Measurements from ENCODE around the gene TENM4.
"Not testable (repeated sequence)": the region's sequence is repeated elsewhere in the genome, so short reads cannot be mapped to it uniquely, and the experiment has no call there.

The TENM4 gene

DNA sequence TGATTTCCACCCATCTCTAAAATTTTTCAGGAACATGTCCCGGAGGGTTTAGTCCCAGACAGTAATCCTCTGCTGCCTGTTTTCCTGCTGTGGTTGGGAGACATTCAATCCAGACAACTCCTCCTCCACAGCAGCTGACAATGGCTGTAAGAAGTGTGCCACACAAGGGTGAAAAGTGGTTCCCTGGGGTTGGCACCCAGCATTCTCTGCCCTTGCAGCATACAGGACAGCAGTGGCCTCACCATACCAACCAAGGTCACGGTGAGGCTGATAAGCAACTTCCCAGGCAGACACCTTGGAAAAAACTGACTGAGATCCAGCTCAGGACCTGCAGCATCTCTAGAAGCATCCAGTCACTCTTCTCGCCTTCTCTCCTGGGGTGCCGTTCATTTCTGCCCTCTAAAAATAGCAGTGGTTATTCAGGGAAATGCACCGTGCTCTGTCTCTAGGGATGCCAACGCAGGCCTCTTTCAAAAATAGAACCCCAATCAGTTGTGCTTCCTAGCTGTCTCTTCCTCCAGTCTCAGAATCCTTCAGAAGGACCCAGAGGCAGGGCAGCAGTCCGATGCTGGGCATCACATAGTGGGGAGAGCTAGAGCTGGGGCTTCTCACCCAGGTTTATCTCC, 241.0 kb downstream of the TENM4 start:
- no peak for DNase-seq

DNA sequence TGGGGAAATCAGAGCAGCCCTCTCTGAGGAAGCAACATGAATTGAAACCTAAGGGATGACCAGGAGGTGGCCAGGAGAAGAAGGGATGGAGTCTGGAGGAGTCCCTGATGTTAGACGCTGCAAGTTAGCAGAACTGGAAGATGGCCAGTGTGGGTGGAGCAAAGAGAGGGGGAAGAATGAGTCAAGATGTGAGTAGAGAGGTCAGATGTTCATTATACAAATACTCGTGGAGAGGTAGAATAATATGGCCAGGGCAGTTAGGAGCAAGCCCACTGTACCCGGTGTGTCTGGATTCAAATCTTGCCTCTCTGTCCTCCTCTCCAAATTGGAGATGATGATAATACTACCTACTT, 242.0 kb downstream of the TENM4 start:
- DNase-seq = no peak

DNA sequence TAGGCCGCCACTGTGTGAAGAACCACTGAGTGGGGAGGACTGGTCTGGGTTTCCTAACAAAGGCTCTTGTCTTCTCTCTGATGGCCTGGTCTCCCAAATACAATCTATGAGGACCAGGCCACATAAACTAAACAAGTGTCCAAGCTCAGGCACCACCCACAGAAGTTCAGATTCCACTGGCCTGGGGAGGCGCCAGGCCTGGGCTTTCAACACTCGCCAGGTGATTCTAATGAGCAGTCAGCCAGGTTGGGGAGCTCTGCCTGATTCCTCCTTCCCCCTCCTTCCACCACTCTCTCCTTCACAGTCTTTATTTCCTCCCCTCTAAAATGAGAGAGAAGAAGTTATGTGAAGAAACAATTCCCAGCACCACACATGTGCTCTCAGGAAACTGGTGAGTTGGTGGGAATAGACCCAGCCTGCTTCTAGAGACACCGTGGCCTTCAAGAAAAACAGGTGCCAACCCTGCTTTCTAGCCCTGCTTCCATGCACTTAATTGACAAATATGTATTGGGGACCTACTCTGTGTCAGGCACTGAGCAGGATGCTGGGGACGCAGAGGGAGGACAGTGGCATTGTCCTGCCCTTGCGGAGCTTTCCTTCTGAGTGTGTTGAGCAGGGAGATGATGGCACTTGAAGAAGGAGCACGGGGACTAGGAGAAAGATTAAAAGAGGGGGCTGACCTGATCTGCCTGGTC, 242.5 kb downstream of the TENM4 start:
- DNase-seq = no peak

DNA sequence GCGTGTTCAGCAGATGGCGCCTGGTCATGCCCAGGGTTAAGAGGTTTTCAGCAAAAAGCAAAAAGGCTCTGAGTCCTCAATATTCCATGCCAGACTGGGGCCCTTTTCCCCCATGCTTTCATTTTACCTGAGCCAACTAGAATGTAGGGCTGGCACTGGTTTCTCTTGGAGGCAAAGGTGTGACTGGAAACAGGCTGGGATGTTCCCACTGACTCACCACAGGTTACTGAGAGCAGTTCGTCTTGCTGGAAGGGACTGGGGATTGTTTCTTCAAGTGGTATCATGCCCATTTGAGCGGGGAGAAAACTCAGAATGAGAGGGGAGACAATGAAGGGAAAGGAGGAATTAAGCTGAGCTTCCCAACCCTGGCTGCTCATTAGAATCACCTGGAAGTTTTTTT, 243.9 kb downstream of the TENM4 start:
- DNase-seq = no peak

DNA sequence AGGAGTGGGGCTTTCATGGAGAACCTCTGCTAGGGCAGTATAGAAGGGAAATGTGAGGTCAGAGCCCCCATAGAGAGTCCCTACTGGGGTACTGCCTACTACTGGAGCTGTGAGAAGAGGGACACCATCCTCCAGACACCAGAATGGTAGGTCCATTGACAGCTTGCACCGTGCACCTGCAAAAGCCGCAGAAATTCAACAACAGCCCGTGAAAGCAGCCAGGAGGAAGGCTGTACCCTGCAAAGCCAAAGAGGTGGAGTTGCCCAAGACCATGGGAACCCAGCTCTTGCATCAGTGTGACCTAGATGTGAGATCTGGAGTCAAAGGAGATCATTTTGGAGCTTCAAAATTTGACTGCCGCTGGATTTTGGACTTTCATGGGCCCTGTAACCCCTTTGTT, 245.6 kb downstream of the TENM4 start:
- no peak for DNase-seq

DNA sequence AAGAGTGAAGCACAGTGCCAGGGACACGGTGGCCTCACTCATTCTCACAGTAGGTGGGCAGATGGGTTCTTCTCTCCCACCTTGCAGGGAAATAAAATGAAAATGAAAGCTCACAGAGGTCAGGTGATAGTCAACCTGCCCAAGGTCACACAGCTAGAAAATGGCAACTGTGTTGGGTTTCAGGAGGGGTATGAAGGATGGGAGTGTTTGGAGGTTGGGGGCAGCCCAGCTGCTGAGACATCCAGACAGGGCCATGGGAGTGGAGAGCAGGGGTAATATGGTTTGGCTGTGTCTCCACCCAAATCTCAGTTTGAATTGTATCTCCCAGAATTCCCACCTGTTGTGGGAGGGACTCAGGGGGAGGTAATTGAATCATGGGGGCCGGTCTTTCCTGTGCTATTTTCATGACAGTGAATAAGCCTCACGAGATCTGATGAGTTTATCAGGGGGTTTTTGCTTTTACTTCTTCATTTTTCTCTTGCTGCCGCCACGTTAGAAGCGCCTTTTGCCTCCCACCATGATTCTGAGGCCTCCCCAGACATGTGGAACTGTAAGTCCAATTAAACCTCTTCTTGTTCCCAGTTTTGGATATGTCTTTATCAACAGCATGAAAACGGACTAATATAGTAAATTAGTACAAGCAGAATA, 247.0 kb downstream of the TENM4 start:
- DNase-seq = no peak

DNA sequence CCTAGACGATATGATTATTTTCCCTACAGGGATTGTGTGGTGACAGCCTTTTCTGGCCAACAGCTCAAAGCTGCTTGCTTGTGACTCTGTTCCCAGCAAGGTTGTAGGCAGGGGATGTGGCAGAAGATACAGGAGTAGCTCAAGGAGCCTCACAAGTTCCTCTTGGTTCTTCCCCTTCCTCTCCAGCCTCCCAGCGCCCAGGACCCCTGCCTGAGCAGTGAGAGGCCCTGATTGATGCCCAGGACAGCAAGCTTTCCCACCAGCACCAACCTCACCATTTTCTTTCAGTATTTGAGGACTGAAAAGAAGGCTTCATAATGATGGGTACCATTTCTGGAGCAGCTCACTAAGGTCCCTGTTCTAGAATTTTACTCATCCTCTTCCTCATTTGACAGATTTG, 248.0 kb downstream of the TENM4 start:
- DNase-seq = no peak

DNA sequence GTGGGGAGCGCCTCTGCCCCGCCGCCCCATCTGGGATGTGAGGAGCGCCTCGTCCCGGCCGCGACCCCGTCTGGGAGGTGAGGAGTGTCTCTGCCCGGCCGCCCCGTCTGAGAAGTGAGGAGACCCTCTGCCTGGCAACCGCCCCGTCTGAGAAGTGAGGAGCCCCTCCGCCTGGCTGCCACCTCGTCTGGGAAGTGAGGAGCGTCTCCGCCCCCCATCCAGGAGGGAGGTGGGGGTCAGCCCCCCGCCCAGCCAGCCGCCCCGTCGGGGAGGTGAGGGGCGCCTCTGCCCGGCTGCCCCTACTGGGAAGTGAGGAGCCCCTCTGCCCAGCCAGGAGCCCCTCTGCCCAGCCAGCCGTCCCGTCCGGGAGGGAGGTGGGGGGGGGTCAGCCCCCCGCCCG, 249.1 kb downstream of the TENM4 start:
- not testable (repeated sequence) for DNase-seq

DNA sequence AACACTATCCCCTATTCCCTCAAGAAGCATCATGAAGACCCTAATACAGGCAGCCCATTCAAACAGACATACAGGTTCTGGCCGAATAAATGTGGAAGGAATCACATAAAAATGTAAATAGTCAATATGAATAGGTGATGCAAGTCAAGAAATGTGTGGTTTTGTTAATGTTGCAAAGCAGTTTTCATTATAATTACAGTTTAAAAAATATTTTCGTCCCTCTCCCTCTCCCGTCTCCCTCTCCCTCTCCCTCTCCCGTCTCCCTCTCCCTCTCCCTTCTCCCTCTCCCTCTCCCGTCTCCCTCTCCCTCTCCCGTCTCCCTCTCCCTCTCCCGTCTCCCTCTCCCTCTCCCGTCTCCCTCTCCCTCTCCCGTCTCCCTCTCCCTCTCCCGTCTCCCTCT, 250.3 kb downstream of the TENM4 start:
- DNase-seq = not testable (repeated sequence)

DNA sequence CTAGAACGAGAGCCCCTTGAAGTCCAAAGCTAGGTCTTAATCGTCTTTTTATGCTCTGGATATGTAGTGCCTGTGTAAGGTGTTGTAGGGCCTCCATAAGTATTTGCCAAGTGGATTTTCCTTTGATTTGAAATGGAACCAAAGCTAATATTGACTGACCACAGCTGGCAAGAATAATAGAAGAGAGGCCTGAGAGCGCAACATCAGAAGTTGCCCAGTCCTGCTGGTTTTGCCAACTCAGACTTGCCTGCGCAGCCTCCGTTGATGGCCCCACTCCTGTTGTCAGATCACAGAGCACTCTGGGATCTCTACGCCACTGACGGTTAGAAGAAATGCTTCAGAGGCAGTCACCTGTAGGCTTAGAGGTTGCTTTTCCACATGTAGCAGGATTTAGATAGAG, 251.2 kb downstream of the TENM4 start:
- DNase-seq = no peak

DNA sequence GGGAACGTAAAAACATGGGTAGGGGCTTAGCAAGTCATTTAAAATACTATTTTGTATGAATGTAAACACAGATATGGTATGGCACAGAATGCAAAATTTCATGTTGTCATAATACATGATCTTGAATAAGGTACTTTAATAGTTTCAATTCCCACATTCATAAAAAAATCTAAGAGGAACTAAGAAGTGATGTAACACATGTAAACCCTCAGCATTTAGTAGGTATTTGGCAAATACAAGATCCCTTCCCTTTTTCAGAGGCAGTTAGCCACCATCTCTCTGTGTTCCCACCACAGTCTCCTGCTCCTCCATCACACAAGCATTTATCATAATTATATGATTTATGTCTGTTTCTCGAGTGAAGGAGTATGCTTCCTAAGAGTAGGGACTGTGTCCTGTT, 251.8 kb downstream of the TENM4 start:
- DNase-seq = no peak

DNA sequence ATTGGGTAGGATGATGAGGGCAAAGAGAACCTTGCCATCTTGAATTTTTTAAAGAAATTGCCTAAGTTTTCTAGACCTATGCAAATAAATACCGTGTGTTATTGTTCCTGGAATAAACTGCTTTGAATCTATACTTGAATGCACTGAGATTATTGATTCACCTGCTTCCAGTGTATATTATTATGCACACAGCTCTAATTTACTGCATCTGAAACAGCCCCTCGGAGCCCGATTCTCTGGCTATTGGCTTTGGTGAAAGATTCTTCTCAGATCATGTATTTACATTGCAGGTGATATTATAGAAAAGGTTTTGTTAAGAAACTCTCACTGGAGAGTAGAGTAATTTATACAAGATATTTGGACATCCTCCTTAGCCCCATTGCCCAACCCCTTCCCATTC, 254.2 kb downstream of the TENM4 start:
- no peak for DNase-seq

DNA sequence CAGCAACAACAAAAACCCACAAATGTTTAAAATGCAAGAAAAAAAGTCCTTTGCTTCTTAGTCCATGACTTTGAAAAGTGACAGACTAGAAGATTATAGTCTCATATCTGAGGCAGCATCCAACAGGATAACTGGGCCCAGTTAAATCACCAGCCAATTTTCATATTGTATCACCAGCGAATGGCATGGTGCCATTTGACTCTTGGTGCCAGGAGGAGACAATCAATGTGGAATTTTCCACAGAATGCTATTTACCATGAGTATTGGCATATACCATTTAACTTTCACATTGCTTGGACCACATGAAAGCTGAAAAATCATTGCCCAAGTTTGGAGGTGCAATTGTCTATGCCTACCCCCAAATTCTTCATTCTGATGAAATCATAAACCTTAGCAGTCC, 255.5 kb downstream of the TENM4 start:
- DNase-seq = no peak

DNA sequence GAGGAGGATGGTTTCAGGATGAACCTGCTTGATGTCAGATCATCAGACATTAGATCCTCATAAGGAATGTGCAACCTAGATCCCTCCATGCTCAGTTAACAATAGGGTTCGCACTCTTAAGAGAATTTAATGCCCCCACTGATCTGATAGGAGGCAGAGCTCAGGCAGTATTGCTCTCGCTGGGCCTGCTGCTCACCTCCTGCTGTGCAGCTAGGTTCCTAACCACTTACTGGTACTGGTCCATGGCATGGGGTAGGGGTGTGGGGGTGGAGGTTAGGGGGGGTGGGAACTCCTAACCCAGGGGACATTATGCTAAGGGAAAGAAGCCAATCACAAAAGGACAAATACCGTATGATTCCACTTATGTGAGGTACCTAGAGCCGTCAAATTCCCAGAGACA, 256.5 kb downstream of the TENM4 start:
- DNase-seq = no peak

DNA sequence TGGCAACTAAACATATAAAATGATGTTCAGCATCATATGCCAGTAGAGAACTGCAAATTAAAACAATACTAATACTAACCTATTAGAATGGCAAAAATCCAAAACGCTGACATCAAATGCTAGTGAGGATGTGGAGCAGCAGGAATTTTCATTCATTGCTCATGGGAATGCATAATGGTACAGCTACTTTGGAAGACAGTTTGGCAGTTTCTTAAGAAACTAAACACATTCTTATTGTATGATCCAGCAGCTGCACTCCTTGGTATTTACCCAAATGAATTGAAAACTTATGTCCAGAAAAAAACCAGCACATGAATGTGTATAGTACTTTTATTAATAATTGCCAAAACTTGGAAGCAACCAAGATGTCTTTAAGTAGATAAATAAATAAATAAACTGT, 258.0 kb downstream of the TENM4 start:
- no peak for DNase-seq

DNA sequence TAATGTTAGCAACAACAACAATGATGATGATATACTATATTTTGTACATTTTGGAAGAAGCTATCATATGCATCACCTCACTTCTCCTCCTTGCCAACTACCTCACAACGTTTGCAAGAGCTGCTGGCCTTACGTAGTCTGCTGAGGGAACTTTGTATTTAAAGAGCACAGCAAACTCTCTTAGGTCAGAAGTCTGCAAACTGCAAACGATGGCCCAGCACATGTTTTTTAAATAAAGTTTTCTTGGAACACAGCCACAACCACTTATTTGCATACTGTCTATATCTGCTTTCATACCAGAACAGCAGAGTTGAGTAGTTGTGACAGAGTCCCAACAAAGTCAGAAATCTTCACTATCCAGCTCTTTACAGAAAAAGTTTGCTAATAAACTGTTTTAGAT, 261.7 kb downstream of the TENM4 start:
- no peak for DNase-seq

DNA sequence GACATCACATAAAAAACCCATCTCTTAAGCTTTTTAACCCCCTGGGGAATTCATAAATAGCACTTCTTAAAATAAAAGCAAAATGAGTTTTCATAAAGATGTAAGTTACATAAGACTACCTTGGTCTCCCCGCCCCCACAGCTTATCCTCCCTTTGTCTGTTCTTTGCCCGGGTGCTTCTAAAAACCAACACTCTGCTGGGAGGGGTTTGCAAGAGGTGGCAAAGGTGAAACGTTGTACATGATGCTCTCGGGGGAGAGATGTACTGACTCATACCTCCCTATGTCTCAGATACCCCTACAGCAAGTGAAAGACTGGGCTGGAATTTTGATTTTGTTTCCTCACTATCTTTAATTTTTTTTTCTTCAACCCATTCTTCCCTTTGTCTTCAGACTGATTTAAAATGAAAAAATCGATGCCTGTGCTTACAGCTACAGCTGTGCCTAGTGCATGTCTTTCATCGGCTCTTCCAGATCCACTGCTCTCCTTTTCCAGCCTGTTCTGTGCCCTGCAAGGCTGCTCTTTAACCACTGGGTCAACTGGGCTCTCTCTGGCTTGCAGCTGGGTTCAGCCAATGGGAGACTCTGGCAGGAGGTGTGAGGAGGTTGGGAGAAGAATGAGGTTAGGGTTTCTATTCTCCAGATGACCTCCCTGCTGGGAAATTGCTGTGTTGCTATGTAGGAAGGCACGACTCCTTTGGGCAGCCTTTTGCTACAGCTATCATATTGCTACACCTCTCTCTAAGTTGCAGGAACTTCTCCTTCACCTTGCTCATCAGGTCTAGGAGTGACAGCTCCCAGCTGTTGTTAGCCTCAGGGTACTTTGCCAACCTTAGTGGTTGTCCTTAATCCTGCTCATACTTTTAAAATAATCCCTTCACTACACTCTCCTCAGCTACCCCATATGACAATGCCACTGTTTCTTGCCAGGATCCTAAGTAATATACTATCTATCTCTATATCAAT, 266.5 kb downstream of the TENM4 start:
- DNase-seq = no peak

DNA sequence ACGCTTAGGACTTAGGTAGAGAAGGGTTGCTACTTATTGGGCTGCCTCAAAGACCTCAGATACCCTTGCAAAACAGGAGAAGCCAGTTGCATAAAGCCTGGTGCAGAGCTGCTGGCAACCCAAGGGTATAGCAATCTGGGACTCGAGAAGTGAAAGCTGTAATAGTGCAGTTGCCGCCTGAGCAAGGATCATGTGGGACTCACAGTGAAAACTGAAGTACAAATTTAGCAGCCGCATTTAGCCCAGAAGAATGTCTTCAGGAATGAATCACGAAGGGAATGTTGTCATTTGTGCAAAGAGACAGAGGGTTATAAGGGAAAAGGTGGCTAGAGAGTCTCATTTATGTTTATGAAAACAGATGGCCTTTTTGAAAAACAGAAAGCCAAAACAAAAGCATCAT, 267.2 kb downstream of the TENM4 start:
- DNase-seq = no peak

DNA sequence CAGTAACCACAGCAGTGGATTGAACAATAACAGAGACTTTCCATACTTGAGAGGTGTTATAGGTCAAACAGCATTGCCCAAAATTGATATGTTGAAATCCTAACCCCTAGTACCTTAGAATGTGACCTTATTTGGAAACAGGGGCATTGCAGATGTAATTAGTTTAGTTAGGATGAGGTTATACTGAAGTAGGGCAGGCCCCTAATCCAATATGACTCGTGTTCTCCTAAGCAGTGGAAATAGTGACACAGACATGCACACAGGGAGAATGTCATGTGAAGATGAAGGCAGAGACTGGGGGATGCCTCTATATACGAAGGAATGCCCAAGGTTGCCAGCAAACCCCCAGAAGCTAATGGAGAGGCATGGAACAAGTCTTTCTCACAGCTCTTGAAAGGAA, 270.5 kb downstream of the TENM4 start:
- DNase-seq = no peak

DNA sequence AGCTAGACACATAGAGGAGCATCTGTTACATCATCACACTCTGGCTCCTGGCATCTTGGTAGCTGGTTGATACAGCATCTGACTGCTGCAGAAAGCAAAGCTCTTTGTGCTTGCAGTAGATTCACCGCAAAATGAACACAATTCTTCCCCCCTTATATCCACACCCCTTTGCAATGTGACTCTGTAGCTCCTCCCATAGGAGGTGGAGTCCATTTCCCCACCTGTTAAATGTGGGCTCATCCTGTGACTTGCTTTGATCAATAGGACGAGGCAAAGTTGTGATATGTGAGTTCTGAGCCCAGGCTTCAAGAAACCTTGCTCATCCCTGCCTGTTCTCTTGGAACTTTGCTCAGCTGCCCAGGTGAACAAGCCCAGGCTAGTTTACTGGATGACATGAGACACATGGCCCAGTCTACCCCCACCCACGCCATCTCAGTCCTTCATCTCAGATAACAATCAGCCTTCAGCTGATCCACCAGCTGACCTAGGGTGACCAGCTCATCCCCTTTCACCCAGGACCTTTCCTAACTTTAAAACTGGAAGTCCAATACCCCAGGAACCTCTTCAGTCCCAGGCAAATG, 272.2 kb downstream of the TENM4 start:
- no peak for DNase-seq

DNA sequence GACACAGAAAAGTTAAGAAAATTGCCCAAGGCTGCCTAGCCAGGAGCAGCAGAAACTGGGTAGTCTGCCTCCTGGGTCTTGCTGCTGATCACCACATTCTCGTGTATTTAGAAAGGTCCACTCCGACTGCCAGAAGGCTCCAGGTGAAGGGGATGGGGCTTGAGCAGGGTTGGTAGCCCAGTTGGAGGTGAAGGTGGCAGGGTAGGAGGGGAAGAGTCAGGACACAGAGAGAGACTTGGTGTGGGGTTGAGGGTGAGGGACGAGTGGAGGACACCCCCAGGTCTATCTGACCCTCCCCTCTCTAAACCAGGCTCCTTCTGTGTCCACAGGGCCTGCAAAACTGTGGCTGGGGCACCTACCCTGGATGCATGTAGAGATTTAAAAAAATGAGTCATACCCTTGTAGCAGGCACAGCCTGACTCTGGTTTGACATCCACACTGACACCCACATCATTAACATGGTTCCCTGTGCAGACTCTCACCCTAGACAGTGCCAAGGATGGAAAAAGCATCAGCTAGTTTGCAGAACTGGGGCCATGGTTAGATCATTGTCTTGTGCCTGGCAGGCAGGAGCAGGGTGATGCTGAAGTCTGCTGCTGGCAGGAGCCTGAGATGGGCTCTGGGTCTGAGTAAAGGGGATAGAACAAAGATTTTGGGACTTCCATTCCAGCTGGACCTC, 273.2 kb downstream of the TENM4 start:
- DNase-seq = no peak

DNA sequence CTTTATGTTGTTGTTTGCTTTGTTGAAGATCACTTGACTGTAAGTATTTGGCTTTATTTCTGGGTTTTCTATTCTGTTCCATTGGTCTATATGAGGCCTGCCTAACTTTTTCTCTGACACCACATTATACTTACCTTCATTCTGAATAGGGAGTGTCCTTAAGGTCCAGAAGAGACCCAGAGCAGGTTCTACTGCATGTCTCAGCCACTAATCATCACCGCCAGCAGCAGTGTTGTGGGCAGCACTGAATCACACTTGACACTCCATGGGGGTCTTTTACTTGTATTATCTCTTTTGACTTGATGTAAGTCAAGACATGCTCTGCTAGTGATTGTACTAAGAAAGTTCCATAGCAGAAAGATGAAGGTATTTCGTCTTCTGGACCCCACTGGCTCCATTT, 274.9 kb downstream of the TENM4 start:
- no peak for DNase-seq
